ENCODE results near the gene DDX5.

DNA sequence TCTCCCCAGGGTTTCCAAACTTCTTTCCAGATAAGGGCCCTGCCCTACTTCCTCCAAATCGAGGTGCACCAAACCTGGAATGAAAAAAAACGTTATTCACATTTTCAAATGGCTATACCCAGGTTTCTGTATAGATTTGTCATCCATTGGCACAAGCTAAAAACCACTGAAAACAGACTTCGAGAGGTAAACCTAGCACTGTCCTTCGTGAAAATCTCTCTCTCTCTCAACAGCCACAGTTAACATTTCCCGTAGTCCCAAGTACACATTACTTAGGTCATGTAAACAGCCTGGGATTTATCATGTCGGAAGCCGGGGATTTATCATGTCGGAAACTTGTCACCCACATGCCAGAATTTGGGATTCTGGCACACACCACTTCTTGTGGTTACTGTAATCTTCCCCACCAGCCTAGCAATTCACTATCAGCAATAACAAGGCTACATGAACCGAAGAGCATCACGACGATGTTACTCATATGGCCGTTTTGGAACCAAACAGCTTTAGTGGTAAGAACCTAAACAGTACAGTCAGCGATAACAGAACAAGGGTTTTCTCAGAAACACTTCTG, 1.2 kb downstream of the DDX5 start:
- TF ChIP-seq, protein P1, sequence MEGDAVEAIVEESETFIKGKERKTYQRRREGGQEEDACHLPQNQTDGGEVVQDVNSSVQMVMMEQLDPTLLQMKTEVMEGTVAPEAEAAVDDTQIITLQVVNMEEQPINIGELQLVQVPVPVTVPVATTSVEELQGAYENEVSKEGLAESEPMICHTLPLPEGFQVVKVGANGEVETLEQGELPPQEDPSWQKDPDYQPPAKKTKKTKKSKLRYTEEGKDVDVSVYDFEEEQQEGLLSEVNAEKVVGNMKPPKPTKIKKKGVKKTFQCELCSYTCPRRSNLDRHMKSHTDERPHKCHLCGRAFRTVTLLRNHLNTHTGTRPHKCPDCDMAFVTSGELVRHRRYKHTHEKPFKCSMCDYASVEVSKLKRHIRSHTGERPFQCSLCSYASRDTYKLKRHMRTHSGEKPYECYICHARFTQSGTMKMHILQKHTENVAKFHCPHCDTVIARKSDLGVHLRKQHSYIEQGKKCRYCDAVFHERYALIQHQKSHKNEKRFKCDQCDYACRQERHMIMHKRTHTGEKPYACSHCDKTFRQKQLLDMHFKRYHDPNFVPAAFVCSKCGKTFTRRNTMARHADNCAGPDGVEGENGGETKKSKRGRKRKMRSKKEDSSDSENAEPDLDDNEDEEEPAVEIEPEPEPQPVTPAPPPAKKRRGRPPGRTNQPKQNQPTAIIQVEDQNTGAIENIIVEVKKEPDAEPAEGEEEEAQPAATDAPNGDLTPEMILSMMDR (IDR thresholded peaks at IDR 0.05) = no peak
- TF ChIP-seq EP300 (IDR thresholded peaks at IDR 0.05) (no peak), POLR2A (IDR thresholded peaks at IDR 0.05) (no peak)
